ENCODE data around the gene FRG1.
A peak's percentile ranks its signal among the peaks of the same experiment; 100 is the strongest.

- TF ChIP-seq CTCF (IDR thresholded peaks at IDR 0.05): peak in 1 of 3 experiments; percentile 22
- no peak for TF ChIP-seq POLR2A (IDR thresholded peaks at IDR 0.05; ENCODE audit: low read depth)
- no peak for TF ChIP-seq POLR2AphosphoS5 (IDR thresholded peaks at IDR 0.05)
- no peak for TF ChIP-seq EP300 (IDR thresholded peaks at IDR 0.05)
These were observed 28.5 kb upstream of the FRG1 start for GRCh38 chr4:189912170-189912569.
